ENCODE results near the gene DCDC2.
A peak's percentile ranks its signal among the peaks of the same experiment; 100 is the strongest.
"Not testable (repeated sequence)": the region's sequence is repeated elsewhere in the genome, so short reads cannot be mapped to it uniquely, and the experiment has no call there.

DCDC2 gene

DNA sequence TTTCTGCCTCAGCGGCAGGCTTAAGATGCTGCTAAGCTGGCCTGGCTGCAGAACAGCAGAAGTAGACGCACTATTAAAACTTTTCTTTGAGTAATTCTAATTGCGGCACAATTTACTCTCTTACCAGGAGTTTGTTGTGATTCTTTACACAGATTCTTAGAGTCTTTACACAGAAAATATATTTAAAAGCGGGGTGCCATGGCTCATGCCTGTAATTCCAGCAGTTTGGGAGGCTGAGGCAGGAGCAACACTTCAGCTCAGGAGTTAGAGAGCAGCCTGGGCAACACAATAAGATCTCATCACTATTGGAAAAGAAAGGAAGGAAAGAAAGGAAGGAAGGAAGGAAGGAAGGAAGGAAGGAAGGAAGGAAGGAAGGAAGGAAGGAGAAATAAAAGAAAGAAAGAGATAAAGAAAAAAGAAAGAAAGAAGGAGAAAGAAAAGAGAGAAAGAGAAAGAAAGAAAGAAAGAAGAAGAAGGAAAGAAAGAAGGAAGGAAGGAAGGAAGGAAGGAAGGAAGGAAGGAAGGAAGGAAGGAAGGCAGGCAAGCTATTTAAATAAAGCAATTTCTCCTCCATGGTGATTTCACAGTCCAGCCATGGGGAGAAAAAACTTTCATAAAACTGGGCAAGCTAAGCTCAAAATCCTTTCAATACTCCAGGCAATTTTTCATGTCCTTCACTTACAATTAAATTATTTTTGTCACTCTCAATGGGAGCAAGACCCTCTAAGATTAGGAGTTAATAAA, 23.8 kb upstream of the DCDC2 start:
- no peak for DNase-seq (ENCODE audit: low read depth in 1 of 2, low spot score in 1 of 2)

GRCh38 chr6:24378473-24379097, 20.7 kb upstream of the DCDC2 start:
- DNase-seq (ENCODE audit: low read depth in 1 of 2, low spot score in 1 of 2), result no peak

- no peak for DNase-seq (ENCODE audit: low read depth in 1 of 2, low spot score in 1 of 2)
Observed at GRCh38 chr6:24376871-24377270, 19.0 kb upstream of the DCDC2 start.

- DNase-seq (ENCODE audit: low read depth in 1 of 2, low spot score in 1 of 2), result no peak
Observed at GRCh38 chr6:24374612-24375011, 16.8 kb upstream of the DCDC2 start.

GRCh38 chr6:24365103-24365633, 7.3 kb upstream of the DCDC2 start:
- DNase-seq (ENCODE audit: low read depth in 1 of 2, low spot score in 1 of 2), result not testable (repeated sequence)

DNA sequence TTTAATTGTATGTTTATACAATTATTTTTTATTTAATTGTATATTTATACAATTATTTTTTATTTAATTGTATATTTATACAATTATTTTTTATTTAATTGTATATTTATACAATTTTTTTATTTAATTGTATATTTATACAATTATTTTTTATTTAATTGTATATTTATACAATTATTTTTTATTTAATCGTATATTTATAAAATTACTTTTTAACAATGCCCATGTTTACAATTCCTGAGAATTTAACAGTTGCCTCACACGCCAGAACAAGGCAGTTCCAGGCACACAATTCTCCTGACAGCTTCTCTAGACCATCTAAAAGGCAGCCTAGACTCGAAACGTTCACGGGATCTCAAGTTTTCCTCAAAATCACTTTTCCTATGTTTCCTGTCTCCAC, 4.5 kb upstream of the DCDC2 start:
- not testable (repeated sequence) for DNase-seq (ENCODE audit: low read depth in 1 of 2, low spot score in 1 of 2)

GRCh38 chr6:24359640-24360454, 2.0 kb upstream of the DCDC2 start:
- DNase-seq (ENCODE audit: low read depth in 1 of 2, low spot score in 1 of 2), result peak; percentile 53 to 73

DNA sequence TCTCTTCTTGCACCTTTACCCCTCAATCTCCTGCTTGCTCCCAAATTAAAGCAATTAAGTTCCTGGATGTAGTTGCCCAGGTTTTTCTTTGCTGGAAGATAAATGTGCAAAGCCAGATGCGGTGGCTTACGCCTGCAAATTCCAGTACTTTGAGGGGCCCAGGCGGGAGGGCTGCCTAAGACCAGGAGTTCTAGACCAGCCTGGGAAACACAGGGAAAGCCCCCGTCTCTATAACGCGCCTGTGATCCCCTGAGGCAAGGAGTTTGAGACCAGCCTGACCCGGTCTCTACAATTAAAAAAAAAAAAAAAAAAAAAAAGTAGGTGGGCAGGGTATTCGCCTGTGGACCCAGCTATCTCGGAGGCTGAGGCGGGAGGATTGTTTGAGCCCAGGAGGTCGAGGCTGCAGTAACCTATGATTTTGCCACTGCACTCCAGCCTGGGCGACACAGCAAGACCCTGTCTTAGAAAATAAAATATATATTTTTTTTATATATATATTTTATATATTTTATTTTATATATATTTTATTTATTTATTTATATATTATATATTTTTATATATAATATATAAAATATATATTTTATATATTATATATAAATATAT, 461 bp upstream of the DCDC2 start:
- no peak for DNase-seq (ENCODE audit: low read depth in 1 of 2, low spot score in 1 of 2)

DNA sequence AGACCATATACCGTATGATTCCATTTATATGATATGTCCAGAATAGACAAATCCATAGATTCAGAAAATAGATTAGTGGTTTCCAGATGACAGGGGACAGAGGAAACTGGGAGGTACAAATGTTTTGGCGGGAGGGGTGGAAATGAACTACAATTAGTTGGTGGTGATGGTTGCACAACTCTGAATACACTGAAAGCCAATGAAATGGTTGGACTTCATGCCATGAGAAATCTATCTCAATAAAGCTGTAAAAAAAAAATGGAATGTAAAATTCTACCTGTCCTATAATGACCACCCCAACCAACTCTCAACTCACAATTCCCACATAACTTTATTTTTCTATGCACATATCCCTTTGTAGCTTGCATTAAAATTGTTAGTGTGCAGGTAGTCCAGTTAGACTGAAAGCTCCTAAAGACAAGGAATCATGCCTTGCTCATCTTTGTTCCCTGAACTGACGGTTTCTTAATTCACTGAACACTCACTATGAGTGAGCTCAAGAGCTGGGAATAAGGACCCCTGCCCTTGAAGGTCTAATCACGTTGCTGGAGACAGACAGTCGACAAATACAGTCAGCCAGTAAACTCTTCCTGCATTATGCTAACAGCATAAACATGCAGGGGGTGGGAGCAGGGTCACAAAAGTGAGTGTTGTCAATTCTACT, 1.4 kb downstream of the DCDC2 start:
- DNase-seq (ENCODE audit: low read depth in 1 of 2, low spot score in 1 of 2), result no peak

GRCh38 chr6:24355393-24355792, 2.5 kb downstream of the DCDC2 start:
- DNase-seq (ENCODE audit: low read depth in 1 of 2, low spot score in 1 of 2), result no peak

DNA sequence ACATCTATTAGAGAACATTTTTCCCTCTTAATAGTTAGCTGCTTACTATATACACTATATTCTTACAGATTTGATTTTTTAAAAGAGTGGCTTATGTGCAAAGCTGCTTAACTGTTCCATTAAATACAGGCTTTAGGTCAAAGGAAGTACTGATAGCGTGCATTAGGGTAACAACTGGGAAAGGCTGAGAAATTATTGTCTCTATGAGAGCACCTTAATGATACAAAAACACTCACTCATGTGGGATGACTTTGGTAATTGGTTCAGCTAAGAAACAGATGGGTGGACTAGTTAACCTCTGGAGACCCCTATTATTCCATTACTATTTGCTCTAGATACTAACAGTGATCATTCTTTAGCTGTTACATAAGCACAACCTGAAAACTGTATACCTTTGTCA, 4.0 kb downstream of the DCDC2 start:
- DNase-seq (ENCODE audit: low read depth in 1 of 2, low spot score in 1 of 2), result no peak

- no peak for DNase-seq (ENCODE audit: low read depth in 1 of 2, low spot score in 1 of 2)
Observed at GRCh38 chr6:24352434-24352833, 5.4 kb downstream of the DCDC2 start.

- no peak for DNase-seq (ENCODE audit: low read depth in 1 of 2, low spot score in 1 of 2)
Observed at GRCh38 chr6:24344976-24345375, 12.9 kb downstream of the DCDC2 start.

DNA sequence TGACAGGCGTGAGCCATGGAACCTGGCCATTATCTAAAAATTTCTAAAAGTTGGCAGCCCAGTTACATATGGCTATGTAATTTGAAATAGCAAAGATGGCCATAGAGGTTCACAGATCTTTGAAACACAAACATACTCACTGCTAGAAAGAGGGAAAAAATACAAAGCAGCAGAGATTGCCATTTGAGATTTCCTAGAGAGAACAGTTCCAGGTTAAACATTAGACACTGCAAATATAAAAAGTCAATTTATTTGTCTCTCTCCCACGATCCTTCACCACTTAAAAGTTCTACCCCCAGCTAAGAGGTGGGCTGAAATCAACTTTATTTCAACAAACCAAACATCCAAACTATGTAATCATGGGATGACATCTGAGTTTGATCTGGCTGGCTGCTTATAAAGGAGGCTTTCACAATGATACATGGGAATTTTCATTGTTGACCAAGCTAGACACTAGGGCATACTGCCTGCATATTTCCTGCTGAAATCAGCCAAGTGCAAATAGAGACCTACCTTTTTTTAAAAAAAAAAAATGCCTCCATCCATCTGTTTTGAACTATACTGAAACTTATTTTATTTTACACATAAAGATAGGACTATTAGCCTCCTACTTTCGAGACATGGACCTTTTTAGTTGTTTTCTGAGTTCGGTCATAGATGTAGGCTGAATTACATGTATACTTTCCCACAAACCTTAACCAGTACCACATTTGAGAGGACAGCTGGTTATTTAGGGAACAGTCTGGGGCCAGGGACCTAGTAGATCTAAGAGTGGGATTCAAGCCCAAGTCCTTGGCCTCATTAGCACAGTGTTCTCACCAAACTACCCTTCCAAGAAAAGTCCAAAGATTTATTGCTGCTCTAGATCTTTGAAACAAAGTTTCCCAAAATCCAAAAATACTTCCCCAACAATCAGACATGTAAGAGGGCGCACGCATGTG, 16.6 kb downstream of the DCDC2 start:
- no peak for DNase-seq (ENCODE audit: low read depth in 1 of 2, low spot score in 1 of 2)

DNA sequence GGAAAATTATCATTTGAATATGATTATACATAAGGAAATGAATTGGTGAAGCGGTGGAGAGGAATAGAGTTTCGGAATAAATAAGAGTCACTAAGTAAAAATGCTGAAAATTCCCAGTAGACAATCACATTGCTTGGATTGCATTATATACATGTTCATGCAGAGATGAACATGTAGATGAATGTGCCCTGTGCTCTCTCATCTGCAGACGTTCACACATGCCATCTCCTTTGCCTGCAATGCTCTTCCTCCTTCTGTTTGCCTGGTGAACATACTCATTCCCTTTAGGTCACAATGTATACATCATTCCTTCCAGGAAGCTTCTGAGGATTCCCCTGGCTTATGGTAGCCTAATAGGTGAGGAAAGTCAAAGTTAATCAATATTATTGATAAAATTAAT, 17.9 kb downstream of the DCDC2 start:
- DNase-seq (ENCODE audit: low read depth in 1 of 2, low spot score in 1 of 2), result no peak

- DNase-seq (ENCODE audit: low read depth in 1 of 2, low spot score in 1 of 2), result no peak
Observed at GRCh38 chr6:24334285-24334684, 23.6 kb downstream of the DCDC2 start.

DNA sequence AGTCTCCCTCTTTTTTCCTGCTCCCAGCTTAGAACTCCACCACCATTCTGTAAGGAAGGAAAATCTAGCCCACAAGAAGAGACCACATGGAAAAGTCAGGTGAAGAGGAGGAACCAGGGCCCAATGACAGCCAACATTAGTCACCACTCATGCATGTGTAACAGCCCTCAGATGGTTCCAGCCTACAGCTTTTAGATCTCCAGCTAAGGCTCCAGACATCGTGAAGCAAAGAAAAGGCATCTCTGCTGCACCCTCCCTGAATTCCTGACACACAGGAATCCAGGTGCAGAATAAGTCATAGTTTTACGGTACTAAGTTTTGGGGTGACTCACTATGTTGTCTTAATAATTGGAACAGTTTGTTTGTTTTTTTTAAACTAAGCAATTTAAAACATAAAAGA, 25.5 kb downstream of the DCDC2 start:
- DNase-seq (ENCODE audit: low read depth in 1 of 2, low spot score in 1 of 2), result no peak

GRCh38 chr6:24330137-24330732, 27.6 kb downstream of the DCDC2 start:
- no peak for DNase-seq (ENCODE audit: low read depth in 1 of 2, low spot score in 1 of 2)

DNA sequence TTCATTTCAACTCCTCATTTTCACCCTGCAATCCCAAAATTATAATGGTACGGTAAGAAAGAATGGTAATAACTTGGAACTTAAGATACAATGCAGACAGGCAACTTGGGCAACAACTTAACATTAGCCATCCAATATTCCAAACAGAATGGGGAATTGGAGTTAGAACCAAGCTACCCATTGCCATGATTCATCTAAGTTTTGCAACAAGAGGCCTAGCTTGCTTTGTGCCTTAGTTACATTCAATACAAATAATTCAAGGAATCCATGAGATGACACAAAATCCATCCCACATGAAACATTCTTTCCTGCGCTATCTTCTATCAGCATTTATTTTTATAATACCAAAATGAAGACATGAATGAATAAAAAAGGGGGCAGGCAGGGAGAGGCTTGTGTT, 28.4 kb downstream of the DCDC2 start:
- DNase-seq (ENCODE audit: low read depth in 1 of 2, low spot score in 1 of 2), result no peak
